HG03354 (cell line): ENCODE data around the gene KLF12.

Experiments used
- ATAC-seq: cut with Tn5 transposase; IDR thresholded peaks from one replicate; pipeline ENCODE4 v1.9.1; 2021; ENCODE audit warnings: mild to moderate bottlenecking; ENCODE audit not compliant: unreplicated experiment, poor library complexity, severe bottlenecking

KLF12 gene

GRCh38 chr13:74107598-74107997 is 26.6 kb downstream of the KLF12 start:
- ATAC-seq, result no peak

GRCh38 chr13:74105871-74106270 is 28.3 kb downstream of the KLF12 start:
- no peak for ATAC-seq

DNA sequence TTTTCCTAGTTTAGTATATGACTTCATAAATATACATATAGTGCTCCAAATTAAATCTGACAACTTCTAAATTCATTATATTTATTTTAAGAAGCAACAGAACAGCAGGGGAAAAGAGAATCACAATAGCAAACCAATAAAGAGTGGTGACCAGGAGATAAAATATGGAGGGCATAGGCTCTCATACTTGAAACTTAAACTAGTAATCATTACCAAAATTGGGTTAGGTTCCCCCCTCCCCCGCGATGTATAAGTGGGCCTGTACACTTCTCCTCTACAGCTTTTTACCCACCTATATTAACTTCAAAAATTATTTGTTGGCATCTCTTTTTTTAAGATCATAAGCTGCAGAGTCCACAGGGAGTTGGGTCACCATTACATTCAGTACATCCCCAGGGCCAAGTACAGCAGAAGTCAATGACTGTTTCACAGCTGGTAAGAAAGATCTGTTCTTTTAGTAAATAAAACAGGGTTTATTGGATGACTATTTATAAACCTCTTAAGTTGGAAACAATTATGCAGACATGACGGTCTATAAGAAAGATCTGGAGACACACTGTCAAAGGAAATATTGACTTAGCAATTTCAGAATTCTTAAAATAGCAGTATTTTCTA is 29.4 kb downstream of the KLF12 start:
- ATAC-seq, result peak; percentile 63

DNA sequence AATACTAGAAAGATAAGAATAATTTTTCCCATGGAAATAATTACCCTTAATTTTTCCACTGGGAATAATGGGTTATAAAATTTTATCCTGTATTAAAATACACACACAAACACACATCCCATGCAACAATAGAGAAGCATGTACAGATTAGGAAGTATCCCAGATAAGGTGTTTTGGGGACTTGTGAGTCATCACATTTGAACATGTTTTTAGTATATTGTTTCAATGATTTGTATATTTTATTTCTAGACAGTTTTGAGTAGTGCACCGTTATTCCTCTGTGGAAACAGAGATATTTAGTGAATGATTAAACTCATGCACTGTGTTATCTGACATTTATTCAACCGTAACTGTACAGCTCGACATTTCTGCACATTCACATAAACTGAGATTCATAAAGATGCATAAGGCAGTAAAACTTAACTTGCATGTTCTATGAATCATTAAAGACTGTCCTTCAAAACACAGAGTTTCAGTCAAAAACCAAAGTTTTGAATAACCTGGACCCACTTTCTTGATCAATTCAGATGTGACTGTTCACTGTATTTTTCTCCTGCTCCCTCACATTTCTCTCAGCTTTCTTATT is 30.1 kb downstream of the KLF12 start:
- peak; percentile 53 for ATAC-seq

GRCh38 chr13:74103196-74103595 is 31.0 kb downstream of the KLF12 start:
- ATAC-seq, result no peak

GRCh38 chr13:74102691-74103090 is 31.5 kb downstream of the KLF12 start:
- ATAC-seq, result no peak

DNA sequence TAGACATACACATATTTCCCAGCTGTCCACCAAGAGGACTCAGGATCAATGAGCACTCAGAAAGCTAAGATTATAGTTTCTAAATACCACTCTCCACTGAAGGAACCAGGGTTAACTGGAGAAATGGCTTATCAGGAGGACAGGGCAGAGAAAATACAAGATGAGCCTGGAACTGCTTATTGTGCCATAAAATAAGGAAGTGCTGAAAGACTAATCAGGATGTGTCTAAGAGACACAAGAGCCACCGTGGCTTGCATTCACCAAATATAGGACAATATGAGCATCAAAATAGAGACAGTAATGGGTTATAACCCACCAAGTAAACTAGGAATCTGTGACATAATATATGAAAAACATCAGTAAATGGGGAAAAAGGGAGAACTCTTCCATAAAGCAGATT is 32.8 kb downstream of the KLF12 start:
- ATAC-seq, result no peak

GRCh38 chr13:74098077-74098476 is 36.1 kb downstream of the KLF12 start:
- ATAC-seq, result no peak

DNA sequence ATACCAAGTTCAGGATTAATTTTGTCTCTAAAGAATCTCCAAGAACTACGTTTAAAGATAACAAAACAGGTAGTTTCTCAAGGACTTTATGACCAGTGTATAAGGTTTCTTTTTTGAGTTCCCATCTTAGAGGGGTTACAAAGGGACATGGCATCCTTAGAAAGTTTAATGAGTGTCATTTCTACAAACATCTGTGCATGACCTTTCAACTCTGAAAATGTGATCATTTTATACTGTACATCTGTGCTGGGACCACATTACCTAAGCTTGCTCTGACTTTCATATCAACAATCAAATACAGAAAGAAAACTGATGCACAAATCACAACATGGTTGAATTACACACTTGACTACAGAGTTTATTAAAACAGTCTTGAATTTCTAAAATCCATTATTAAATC is 37.1 kb downstream of the KLF12 start:
- no peak for ATAC-seq

- ATAC-seq, result no peak
Measured at GRCh38 chr13:74093691-74094090, 40.5 kb downstream of the KLF12 start.

GRCh38 chr13:74092711-74093110 is 41.5 kb downstream of the KLF12 start:
- no peak for ATAC-seq

- no peak for ATAC-seq
Measured at GRCh38 chr13:74090869-74091605, 43.2 kb downstream of the KLF12 start.

- ATAC-seq, result no peak
Measured at GRCh38 chr13:74090397-74090796, 43.8 kb downstream of the KLF12 start.

- no peak for ATAC-seq
Measured at GRCh38 chr13:74087357-74087756, 46.8 kb downstream of the KLF12 start.
